Lower leg skin (tissue), 3 donors: ENCODE data around the gene HEBP1.

Experiments used
- POLR2A ChIP-seq, 2 donors: fragments of 450-650 bp; IDR thresholded peaks; one replicate each; pipeline ENCODE4 v1.6.1; 2016 to 2017; ENCODE audit warnings: antibody characterized with exemption in 2 of 2, mild to moderate bottlenecking in 1 of 2, moderate library complexity in 1 of 2
- TF ChIP-seq, protein P1 (sequence below), 3 donors: fragments of 450-650 bp; IDR thresholded peaks; one replicate each; pipeline ENCODE4 v1.5.1; 2016; ENCODE audit warnings: antibody characterized with exemption in 3 of 3, mild to moderate bottlenecking in 3 of 3, moderate library complexity in 2 of 3

- TF ChIP-seq, protein P1, sequence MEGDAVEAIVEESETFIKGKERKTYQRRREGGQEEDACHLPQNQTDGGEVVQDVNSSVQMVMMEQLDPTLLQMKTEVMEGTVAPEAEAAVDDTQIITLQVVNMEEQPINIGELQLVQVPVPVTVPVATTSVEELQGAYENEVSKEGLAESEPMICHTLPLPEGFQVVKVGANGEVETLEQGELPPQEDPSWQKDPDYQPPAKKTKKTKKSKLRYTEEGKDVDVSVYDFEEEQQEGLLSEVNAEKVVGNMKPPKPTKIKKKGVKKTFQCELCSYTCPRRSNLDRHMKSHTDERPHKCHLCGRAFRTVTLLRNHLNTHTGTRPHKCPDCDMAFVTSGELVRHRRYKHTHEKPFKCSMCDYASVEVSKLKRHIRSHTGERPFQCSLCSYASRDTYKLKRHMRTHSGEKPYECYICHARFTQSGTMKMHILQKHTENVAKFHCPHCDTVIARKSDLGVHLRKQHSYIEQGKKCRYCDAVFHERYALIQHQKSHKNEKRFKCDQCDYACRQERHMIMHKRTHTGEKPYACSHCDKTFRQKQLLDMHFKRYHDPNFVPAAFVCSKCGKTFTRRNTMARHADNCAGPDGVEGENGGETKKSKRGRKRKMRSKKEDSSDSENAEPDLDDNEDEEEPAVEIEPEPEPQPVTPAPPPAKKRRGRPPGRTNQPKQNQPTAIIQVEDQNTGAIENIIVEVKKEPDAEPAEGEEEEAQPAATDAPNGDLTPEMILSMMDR (IDR thresholded peaks at IDR 0.05) = no peak
- no peak for TF ChIP-seq POLR2A (IDR thresholded peaks at IDR 0.05)
Measured at GRCh38 chr12:12992418-12993130, 7.5 kb downstream of the HEBP1 start.
